Left lung (tissue), 10 donors: ENCODE results near the gene ANO3. TPM values are rescaled to one million over a fixed set of nuclear protein-coding genes. Genes with fewer than 3 reads are reported as not detected.

ENCODE experiments used
- ATAC-seq: fragments of 200-7000 bp; cut with Tn5 transposase; one replicate; pipeline ENCODE4 v1.9.1; 2020; ENCODE audit warnings: moderate library complexity
- DNase-seq, 4 donors: peaks; one replicate each; pipeline ENCODE4 v3.0.0-alpha.2; 2013 to 2020
- H3K27ac ChIP-seq, 2 donors: fragments of 200-600 bp; sonication (generic) in 1 of 2; one replicate each; pipeline versions ENCODE4 v1.5.0 to v1.8.0; 2020 to 2021
- H3K27me3 ChIP-seq, 2 donors: fragments of 200-600 bp; sonication (generic) in 1 of 2; one replicate each; pipeline versions ENCODE4 v1.5.0 to v1.8.0; 2020 to 2021
- H3K36me3 ChIP-seq, 2 donors: fragments of 200-600 bp; sonication (generic) in 1 of 2; one replicate each; pipeline versions ENCODE4 v1.5.0 to v1.8.0; 2020 to 2021
- H3K4me1 ChIP-seq, 2 donors: fragments of 200-600 bp; one replicate each; pipeline ENCODE4 v1.8.0; 2021
- H3K4me3 ChIP-seq, 2 donors: fragments of 200-600 bp; sonication (generic) in 1 of 2; one replicate each; pipeline versions ENCODE4 v1.5.0 to v1.8.0; 2020 to 2021; ENCODE audit warnings: mild to moderate bottlenecking in 1 of 2
- H3K9me3 ChIP-seq, 2 donors: fragments of 200-600 bp; sonication (generic) in 1 of 2; one replicate each; pipeline versions ENCODE4 v1.5.0 to v1.8.0; 2020 to 2021
- CTCF ChIP-seq, 2 donors: fragments of 200-600 bp; sonication (generic) in 1 of 2; IDR thresholded peaks; one replicate each; pipeline versions ENCODE4 v1.5.0 to v1.8.0; 2021; ENCODE audit warnings: antibody characterized with exemption in 2 of 2
- intact Hi-C, 2 donors: fragments of 100-400 bp; cut with DNase I; formaldehyde crosslinking; loops; one replicate each; pipeline versions ENCODE4 v1.11.2 to v1.14.2; 2022
- polyA plus RNA-seq, 6 donors: library from polyadenylated mRNA; unstranded; fragments of 120-200 nt; gene quantifications; one replicate each; pipeline ENCODE4 v1.2.1, GENCODE V29; 2013; ENCODE audit not compliant: insufficient read length in 6 of 6
- total RNA-seq, 2 donors: library from RNA; stranded (reverse); fragmentation: NEBNext Ultra II Directional; extraction: Animal tissue kit (Norgen Biotek cat#: 25700); gene quantifications; one replicate each; pipeline ENCODE4 v1.2.1, GENCODE V29; 2021
- donor health status: DM: no; HTN: yes; CAD: no.
- donor health status: DM: no; HTN: no; CAD: no.

Gene ANO3
- total and polyA plus RNA-seq, 8 donors, result 0.31 to 1.4 (median 0.56) TPM

GRCh38 chr11:26377619-26378018, 45.7 kb downstream of the ANO3 start:
- intact Hi-C loops, result no loop called here
- DNase-seq (no peak), ATAC-seq (no peak)
- Histone ChIP-seq H3K9me3 (peaks cover 0 to 29% of the 10 kb centered on the region in 2 donors), H3K27me3 (no peaks in the 10 kb centered on the region), H3K4me3 (no peak overlapping the region), H3K36me3 (no peaks in the 10 kb centered on the region), H3K27ac (no peak overlapping the region), H3K4me1 (no peaks in the 10 kb centered on the region)
- no peak for TF ChIP-seq CTCF (IDR thresholded peaks at IDR 0.05)

- no peaks in the 10 kb centered on the region for H3K27me3 ChIP-seq
- H3K27ac ChIP-seq, result no peak overlapping the region
- no peaks in the 10 kb centered on the region for H3K36me3 ChIP-seq
- intact Hi-C loops, result no loop called here
- no peaks in the 10 kb centered on the region for H3K9me3 ChIP-seq
- TF ChIP-seq CTCF (IDR thresholded peaks at IDR 0.05), result no peak
- DNase-seq, result no peak
- no peaks in the 10 kb centered on the region for H3K4me1 ChIP-seq
- no peak overlapping the region for H3K4me3 ChIP-seq
- ATAC-seq, result no peak
Observed at GRCh38 chr11:26399336-26399735, 67.4 kb downstream of the ANO3 start.

GRCh38 chr11:26410706-26411366, 78.9 kb downstream of the ANO3 start:
- Histone ChIP-seq H3K4me3 (no peak overlapping the region), H3K27ac (no peak overlapping the region), H3K9me3 (no peaks in the 10 kb centered on the region), H3K27me3 (no peaks in the 10 kb centered on the region), H3K4me1 (no peaks in the 10 kb centered on the region), H3K36me3 (no peaks in the 10 kb centered on the region)
- intact Hi-C loops, result no loop called here
- no peak for ATAC-seq
- DNase-seq, result no peak
- no peak for TF ChIP-seq CTCF (IDR thresholded peaks at IDR 0.05)

- TF ChIP-seq CTCF (IDR thresholded peaks at IDR 0.05), result no peak
- Histone ChIP-seq H3K4me1 (no peaks in the 10 kb centered on the region), H3K9me3 (no peaks in the 10 kb centered on the region), H3K27ac (no peak overlapping the region), H3K27me3 (no peaks in the 10 kb centered on the region), H3K36me3 (no peaks in the 10 kb centered on the region), H3K4me3 (no peak overlapping the region)
- intact Hi-C loops, result no loop called here
- no peak for DNase-seq
- no peak for ATAC-seq
Observed at GRCh38 chr11:26412955-26413354, 81.0 kb downstream of the ANO3 start.

GRCh38 chr11:26418386-26418912, 86.5 kb downstream of the ANO3 start:
- intact Hi-C loops, result no loop called here
- no peak for TF ChIP-seq CTCF (IDR thresholded peaks at IDR 0.05)

More at GRCh38 chr11:26418386-26418912, 86.5 kb downstream of the ANO3 start:
- H3K4me3 ChIP-seq, result no peak overlapping the region
- H3K27ac ChIP-seq, result no peak overlapping the region
- H3K9me3 ChIP-seq, result no peaks in the 10 kb centered on the region
- no peaks in the 10 kb centered on the region for H3K36me3 ChIP-seq
- ATAC-seq (no peak), DNase-seq (peak in 3 of 4 donors; percentile 13 to 18 (median 17))
- H3K27me3 ChIP-seq, result no peaks in the 10 kb centered on the region
- H3K4me1 ChIP-seq, result no peaks in the 10 kb centered on the region
